Liver (tissue), 3 donors: ENCODE measurements around the gene DES.

Experiments used
- CTCF ChIP-seq: fragments of 150-350 bp; IDR thresholded peaks from 2 replicates; pipeline ENCODE4 v1.5.1; 2017; ENCODE audit warnings: improper control_type of control experiment, low read depth, low read length; ENCODE audit not compliant: missing input control
- GABPA ChIP-seq, 2 donors: IDR thresholded peaks in 1 of 2; conservative IDR thresholded peaks in 1 of 2; 2 replicates each; pipeline ENCODE4 v1.6.1; 2016; ENCODE audit warnings: antibody characterized with exemption in 2 of 2, mild to moderate bottlenecking in 1 of 2, moderate library complexity in 1 of 2
- JUND ChIP-seq, 2 donors: IDR thresholded peaks; 2 replicates each; pipeline ENCODE4 v1.6.1; 2016; ENCODE audit warnings: antibody characterized with exemption in 2 of 2
- MAX ChIP-seq: IDR thresholded peaks from 2 replicates; pipeline ENCODE4 v1.6.1; 2016; ENCODE audit warnings: antibody characterized with exemption
- NR2F2 ChIP-seq: IDR thresholded peaks from 2 replicates; pipeline ENCODE4 v1.6.1; 2016; ENCODE audit warnings: antibody characterized with exemption
- RAD21 ChIP-seq, 2 donors: IDR thresholded peaks; 2 replicates each; pipeline ENCODE4 v1.6.1; 2016; ENCODE audit warnings: antibody characterized with exemption in 2 of 2, mild to moderate bottlenecking in 2 of 2
- REST ChIP-seq: IDR thresholded peaks from 2 replicates; pipeline ENCODE4 v1.6.1; 2016; ENCODE audit warnings: antibody characterized with exemption, mild to moderate bottlenecking
- RXRA ChIP-seq, 2 donors: IDR thresholded peaks; 2 replicates each; pipeline ENCODE4 v1.6.1; 2017 to 2018; ENCODE audit warnings: antibody characterized with exemption in 2 of 2, mild to moderate bottlenecking in 1 of 2
- SP1 ChIP-seq: IDR thresholded peaks from 2 replicates; pipeline ENCODE4 v1.6.1; 2018; ENCODE audit warnings: antibody characterized with exemption, mild to moderate bottlenecking
- TAF1 ChIP-seq: conservative IDR thresholded peaks from 2 replicates; pipeline ENCODE4 v1.6.1; 2016; ENCODE audit warnings: antibody characterized with exemption, mild to moderate bottlenecking
- donor health status: healthy.
- donor health status: healthy.

- TF ChIP-seq CTCF (no peak), MAX (no peak), GABPA (IDR thresholded peaks at IDR 0.05 in 1 of 2, conservative IDR thresholded peaks at IDR 0.05 in 1 of 2) (no peak), SP1 (no peak), RXRA (IDR thresholded peaks at IDR 0.05) (no peak), REST (no peak), RAD21 (IDR thresholded peaks at IDR 0.05) (no peak), JUND (IDR thresholded peaks at IDR 0.05) (no peak), TAF1 (no peak), NR2F2 (no peak)
Measured at GRCh38 chr2:219429958-219430606, 11.9 kb downstream of the DES start.
